Measurements from ENCODE around the gene PTRH1.

PTRH1 gene

GRCh38 chr9:127706836-127707241 is 8.6 kb downstream of the PTRH1 start, which contains the start of gene CFAP157:
Gene CFAP157 (plus strand): TSS chr9:127706988. CDS start chr9:127707032, 44 bp downstream.
- TF ChIP-seq, protein P1, sequence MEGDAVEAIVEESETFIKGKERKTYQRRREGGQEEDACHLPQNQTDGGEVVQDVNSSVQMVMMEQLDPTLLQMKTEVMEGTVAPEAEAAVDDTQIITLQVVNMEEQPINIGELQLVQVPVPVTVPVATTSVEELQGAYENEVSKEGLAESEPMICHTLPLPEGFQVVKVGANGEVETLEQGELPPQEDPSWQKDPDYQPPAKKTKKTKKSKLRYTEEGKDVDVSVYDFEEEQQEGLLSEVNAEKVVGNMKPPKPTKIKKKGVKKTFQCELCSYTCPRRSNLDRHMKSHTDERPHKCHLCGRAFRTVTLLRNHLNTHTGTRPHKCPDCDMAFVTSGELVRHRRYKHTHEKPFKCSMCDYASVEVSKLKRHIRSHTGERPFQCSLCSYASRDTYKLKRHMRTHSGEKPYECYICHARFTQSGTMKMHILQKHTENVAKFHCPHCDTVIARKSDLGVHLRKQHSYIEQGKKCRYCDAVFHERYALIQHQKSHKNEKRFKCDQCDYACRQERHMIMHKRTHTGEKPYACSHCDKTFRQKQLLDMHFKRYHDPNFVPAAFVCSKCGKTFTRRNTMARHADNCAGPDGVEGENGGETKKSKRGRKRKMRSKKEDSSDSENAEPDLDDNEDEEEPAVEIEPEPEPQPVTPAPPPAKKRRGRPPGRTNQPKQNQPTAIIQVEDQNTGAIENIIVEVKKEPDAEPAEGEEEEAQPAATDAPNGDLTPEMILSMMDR (IDR thresholded peaks at IDR 0.05; ENCODE audit: low read depth, low read length, poor library complexity, severe bottlenecking) = no peak
- no peak for TF ChIP-seq EZH2phosphoT487 (IDR thresholded peaks at IDR 0.05; ENCODE audit: borderline replicate concordance, low read length)
- no peak within 1 kb of the TSS for H3K27ac ChIP-seq (ENCODE audit: low read depth, low read length)
- no peaks in the 10 kb centered on the region for H4K20me1 ChIP-seq (ENCODE audit: control insufficient read depth, insufficient read depth, low read depth, low read length)
- H3K4me3 ChIP-seq (ENCODE audit: low read length) = no peak within 1 kb of the TSS
- no peak within 1 kb of the TSS for H3K4me2 ChIP-seq (ENCODE audit: low read length)
- peaks cover 5% of the 10 kb centered on the region; the same call in 1 of the 2 replicates for H3K4me1 ChIP-seq (ENCODE audit: control insufficient read depth, low read length)
- H3K9me3 ChIP-seq (ENCODE audit: control insufficient read depth, insufficient read depth, low read length) = no peaks in the 10 kb centered on the region
- H3K9me2 ChIP-seq (replicated peaks; ENCODE audit: control insufficient read depth, low read length) = no peaks in the 10 kb centered on the region
- H3K36me3 ChIP-seq (ENCODE audit: control insufficient read depth, low read length) = no peaks in the 10 kb centered on the region
- no peaks in the 10 kb centered on the region for H3K27me3 ChIP-seq (ENCODE audit: control insufficient read depth, low read length)
- H3K79me2 ChIP-seq (ENCODE audit: control insufficient read depth, low read length) = no peaks in the 10 kb centered on the region
- no peaks in the 10 kb centered on the region for H3F3A ChIP-seq (ENCODE audit: control insufficient read depth, insufficient read depth)

DNA sequence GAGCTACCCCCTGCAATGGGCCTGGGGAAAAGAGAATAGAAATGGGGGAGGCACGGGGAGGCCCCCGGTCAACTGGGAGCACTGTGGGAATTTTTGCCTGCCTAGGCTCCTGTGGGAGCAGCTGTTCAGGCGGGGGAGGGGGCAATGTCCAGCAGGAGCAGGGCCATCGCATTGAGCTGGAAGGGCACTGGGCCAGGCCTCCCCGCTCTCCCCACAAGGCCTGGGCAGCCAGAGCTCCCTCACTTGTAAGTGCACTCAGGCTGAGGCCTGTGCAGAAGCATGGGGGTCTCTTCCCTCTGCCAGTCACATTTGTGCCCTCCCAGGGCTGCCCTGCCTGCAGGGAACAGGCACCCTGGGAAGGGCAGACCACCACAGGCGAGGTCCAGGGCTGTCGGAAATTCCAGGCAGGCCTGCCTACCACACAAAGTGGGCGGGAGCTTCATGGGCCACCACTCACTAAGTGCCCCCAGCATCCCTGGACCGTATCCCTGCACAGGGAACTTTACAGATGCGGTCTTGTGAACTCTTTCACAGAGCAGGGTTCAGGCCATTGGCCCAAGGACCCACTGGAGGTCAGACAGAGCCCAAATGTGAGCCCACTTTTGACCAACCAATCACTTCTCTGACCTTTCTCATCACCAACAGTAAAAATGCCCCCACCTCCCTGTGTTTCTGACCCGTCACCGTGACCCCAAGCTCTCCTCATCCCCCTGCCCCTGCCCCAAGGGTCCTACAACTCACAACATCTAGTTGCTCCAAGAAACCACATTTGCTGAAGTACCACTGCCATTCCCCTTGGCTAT is 9.7 kb downstream of the PTRH1 start:
- Histone ChIP-seq H4K20me1 (ENCODE audit: control insufficient read depth, insufficient read depth, low read depth, low read length) (no peaks in the 10 kb centered on the region), H3K27ac (ENCODE audit: low read depth, low read length) (no peak overlapping the region), H3K4me2 (ENCODE audit: low read length) (no peak overlapping the region), H3K4me3 (ENCODE audit: low read length) (no peak overlapping the region), H3K27me3 (ENCODE audit: control insufficient read depth, low read length) (no peaks in the 10 kb centered on the region), H3F3A (ENCODE audit: control insufficient read depth, insufficient read depth) (no peaks in the 10 kb centered on the region), H3K4me1 (ENCODE audit: control insufficient read depth, low read length) (peaks cover 5% of the 10 kb centered on the region; the same call in 1 of the 2 replicates), H3K9me3 (ENCODE audit: control insufficient read depth, insufficient read depth, low read length) (no peaks in the 10 kb centered on the region), H3K36me3 (ENCODE audit: control insufficient read depth, low read length) (no peaks in the 10 kb centered on the region), H3K9me2 (replicated peaks; ENCODE audit: control insufficient read depth, low read length) (no peaks in the 10 kb centered on the region), H3K79me2 (ENCODE audit: control insufficient read depth, low read length) (no peaks in the 10 kb centered on the region)
- TF ChIP-seq, protein P1 (IDR thresholded peaks at IDR 0.05; ENCODE audit: low read depth, low read length, poor library complexity, severe bottlenecking) = no peak
- no peak for TF ChIP-seq EZH2phosphoT487 (IDR thresholded peaks at IDR 0.05; ENCODE audit: borderline replicate concordance, low read length)

GRCh38 chr9:127703289-127703946 is 12.0 kb downstream of the PTRH1 start:
- Histone ChIP-seq H3K79me2 (ENCODE audit: control insufficient read depth, low read length) (no peaks in the 10 kb centered on the region), H3K36me3 (ENCODE audit: control insufficient read depth, low read length) (no peaks in the 10 kb centered on the region), H3K4me1 (ENCODE audit: control insufficient read depth, low read length) (peaks cover 11% of the 10 kb centered on the region), H3K9me3 (ENCODE audit: control insufficient read depth, insufficient read depth, low read length) (no peaks in the 10 kb centered on the region), H3K27me3 (ENCODE audit: control insufficient read depth, low read length) (no peaks in the 10 kb centered on the region), H3K27ac (ENCODE audit: low read depth, low read length) (no peak overlapping the region), H3K9me2 (replicated peaks; ENCODE audit: control insufficient read depth, low read length) (no peaks in the 10 kb centered on the region), H4K20me1 (ENCODE audit: control insufficient read depth, insufficient read depth, low read depth, low read length) (no peaks in the 10 kb centered on the region), H3K4me3 (ENCODE audit: low read length) (no peak overlapping the region), H3F3A (ENCODE audit: control insufficient read depth, insufficient read depth) (no peaks in the 10 kb centered on the region), H3K4me2 (ENCODE audit: low read length) (no peak overlapping the region)
- no peak for TF ChIP-seq EZH2phosphoT487 (IDR thresholded peaks at IDR 0.05; ENCODE audit: borderline replicate concordance, low read length)
- TF ChIP-seq, protein P1 (IDR thresholded peaks at IDR 0.05; ENCODE audit: low read depth, low read length, poor library complexity, severe bottlenecking) = no peak

Data from DOHH2 (cell line).